Thoracic aorta (tissue), 2 donors: ENCODE measurements around the gene SWT1. TPM values are rescaled to one million over a fixed set of nuclear protein-coding genes. Genes with fewer than 3 reads are reported as not detected.

Experiments
- ATAC-seq: fragments of 150-250 bp; one replicate; pipeline ENCODE4 v1.8.0; 2017; ENCODE audit warnings: low read depth; ENCODE audit not compliant: insufficient number of reproducible peaks, low FRiP score
- DNase-seq: peaks from one replicate; pipeline ENCODE4 v3.0.0-alpha.2; 2020; ENCODE audit warnings: low spot score
- H3K27ac ChIP-seq, 2 donors: fragments of 200-600 bp; sonication (generic); 1 replicate in 1 of 2; 2 replicates in 1 of 2; pipeline ENCODE4 v1.5.1; 2016; ENCODE audit warnings: mild to moderate bottlenecking in 2 of 2, moderate library complexity in 2 of 2
- H3K27me3 ChIP-seq: fragments of 200-600 bp; sonication (generic); replicated peaks from 2 replicates; pipeline ENCODE4 v1.6.0; 2016; ENCODE audit warnings: mild to moderate bottlenecking; ENCODE audit not compliant: insufficient read depth
- H3K36me3 ChIP-seq: fragments of 200-600 bp; sonication (generic); one replicate; pipeline ENCODE4 v1.5.1; 2016
- H3K4me1 ChIP-seq, 2 donors: fragments of 200-600 bp; sonication (generic); 1 replicate in 1 of 2; 2 replicates in 1 of 2; pipeline versions ENCODE4 v1.5.1 to v1.6.0; 2016; ENCODE audit warnings: low read depth in 2 of 2, mild to moderate bottlenecking in 1 of 2; ENCODE audit not compliant: control insufficient read depth in 1 of 2
- H3K4me3 ChIP-seq: fragments of 200-600 bp; sonication (generic); 2 replicates; pipeline ENCODE4 v1.5.1; 2016; ENCODE audit warnings: mild to moderate bottlenecking
- H3K9me3 ChIP-seq: fragments of 200-600 bp; sonication (generic); 2 replicates; pipeline ENCODE4 v1.5.1; 2016
- total RNA-seq, 2 donors: library from RNA; depleted of rRNA; stranded (reverse); fragments of >200 nt; gene quantifications; one replicate each; pipeline versions ENCODE4 v1.1.0 to v1.2.3, GENCODE V29; 2016
- TF ChIP-seq, protein P1 (sequence below): fragments of 200-600 bp; sonication (generic); IDR thresholded peaks from one replicate; pipeline ENCODE4 v1.5.1; 2019; ENCODE audit warnings: antibody characterized with exemption

The SWT1 gene
- total RNA-seq, 2 donors from 2014 or later = 5.1 to 9.2 TPM

DNA sequence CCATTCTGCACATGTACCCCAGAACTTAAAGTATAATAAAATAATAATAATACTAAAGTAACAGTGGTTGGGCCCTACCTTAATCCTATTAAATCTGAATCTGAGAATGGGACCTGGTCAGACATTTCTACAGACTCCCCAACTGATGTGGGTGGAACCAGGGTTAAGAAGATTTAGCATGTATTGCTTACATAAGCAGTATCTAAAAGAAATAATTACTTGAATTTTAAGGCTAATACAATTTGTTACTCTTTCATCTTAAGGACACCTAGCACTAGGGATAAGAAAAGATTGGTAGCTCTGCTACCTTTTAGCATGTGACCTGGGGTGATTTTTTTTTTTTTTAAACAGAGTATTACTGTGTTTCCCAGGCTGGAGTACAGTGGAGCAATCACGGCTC is 80.7 kb downstream of the SWT1 start:
- no peaks in the 10 kb centered on the region for H3K9me3 ChIP-seq
- no peak overlapping the region for H3K27ac ChIP-seq
- ATAC-seq (no peak), DNase-seq (no peak)
- H3K4me3 ChIP-seq = no peak overlapping the region
- no peaks in the 10 kb centered on the region for H3K27me3 ChIP-seq
- TF ChIP-seq, protein P1, sequence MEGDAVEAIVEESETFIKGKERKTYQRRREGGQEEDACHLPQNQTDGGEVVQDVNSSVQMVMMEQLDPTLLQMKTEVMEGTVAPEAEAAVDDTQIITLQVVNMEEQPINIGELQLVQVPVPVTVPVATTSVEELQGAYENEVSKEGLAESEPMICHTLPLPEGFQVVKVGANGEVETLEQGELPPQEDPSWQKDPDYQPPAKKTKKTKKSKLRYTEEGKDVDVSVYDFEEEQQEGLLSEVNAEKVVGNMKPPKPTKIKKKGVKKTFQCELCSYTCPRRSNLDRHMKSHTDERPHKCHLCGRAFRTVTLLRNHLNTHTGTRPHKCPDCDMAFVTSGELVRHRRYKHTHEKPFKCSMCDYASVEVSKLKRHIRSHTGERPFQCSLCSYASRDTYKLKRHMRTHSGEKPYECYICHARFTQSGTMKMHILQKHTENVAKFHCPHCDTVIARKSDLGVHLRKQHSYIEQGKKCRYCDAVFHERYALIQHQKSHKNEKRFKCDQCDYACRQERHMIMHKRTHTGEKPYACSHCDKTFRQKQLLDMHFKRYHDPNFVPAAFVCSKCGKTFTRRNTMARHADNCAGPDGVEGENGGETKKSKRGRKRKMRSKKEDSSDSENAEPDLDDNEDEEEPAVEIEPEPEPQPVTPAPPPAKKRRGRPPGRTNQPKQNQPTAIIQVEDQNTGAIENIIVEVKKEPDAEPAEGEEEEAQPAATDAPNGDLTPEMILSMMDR = no peak
- no peaks in the 10 kb centered on the region for H3K36me3 ChIP-seq
- H3K4me1 ChIP-seq = no peaks in the 10 kb centered on the region

DNA sequence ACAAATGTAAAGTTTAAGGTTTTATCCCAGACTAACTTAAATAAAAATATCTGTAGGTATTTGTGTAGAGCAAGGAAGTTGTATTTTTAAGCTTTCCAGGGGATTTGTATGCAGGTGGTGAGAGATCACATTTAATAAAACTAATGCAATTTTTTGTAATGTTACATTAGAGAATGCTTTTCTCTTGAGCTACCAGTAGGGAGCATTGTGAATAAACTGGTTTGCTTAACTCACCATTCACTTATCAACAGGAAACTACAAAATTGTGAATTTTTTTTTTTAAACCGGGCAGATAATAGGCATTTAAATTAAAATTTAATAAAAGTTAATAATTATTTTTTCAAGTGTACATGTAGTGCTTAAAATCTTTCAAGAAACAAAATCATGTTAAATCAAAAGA is 81.5 kb downstream of the SWT1 start:
- no peaks in the 10 kb centered on the region for H3K9me3 ChIP-seq

DNA sequence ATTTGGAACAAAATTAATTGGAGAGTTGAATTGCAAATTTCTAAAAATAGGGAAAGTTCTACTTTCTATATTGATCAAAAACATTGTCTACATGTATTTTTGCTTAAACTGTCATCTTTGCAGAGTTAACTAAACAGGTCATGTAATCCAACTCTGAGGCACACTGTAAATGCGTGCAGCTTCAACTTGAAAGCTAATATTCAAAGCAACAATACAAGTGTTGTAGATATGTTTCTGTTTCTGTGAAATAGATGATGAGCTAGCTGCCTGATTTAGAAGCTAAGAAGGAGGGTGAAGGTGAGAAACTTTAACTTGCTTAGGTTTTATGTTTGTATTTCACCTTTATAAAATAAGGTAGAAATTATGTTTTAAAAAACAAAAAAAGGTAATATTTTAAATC is 82.9 kb downstream of the SWT1 start:
- H3K4me3 ChIP-seq = no peak overlapping the region
- H3K36me3 ChIP-seq = no peaks in the 10 kb centered on the region
- H3K27me3 ChIP-seq = no peaks in the 10 kb centered on the region
- H3K9me3 ChIP-seq = no peaks in the 10 kb centered on the region
- no peaks in the 10 kb centered on the region for H3K4me1 ChIP-seq
- H3K27ac ChIP-seq = no peak overlapping the region
- TF ChIP-seq, protein P1 = no peak
- ATAC-seq (no peak), DNase-seq (no peak)

More for the DNA sequence above, 81.5 kb downstream of the SWT1 start:
- ATAC-seq (no peak), DNase-seq (no peak)
- Histone ChIP-seq H3K36me3 (no peaks in the 10 kb centered on the region), H3K4me3 (no peak overlapping the region), H3K27me3 (no peaks in the 10 kb centered on the region), H3K27ac (no peak overlapping the region), H3K4me1 (no peaks in the 10 kb centered on the region)
- TF ChIP-seq, protein P1 = no peak

DNA sequence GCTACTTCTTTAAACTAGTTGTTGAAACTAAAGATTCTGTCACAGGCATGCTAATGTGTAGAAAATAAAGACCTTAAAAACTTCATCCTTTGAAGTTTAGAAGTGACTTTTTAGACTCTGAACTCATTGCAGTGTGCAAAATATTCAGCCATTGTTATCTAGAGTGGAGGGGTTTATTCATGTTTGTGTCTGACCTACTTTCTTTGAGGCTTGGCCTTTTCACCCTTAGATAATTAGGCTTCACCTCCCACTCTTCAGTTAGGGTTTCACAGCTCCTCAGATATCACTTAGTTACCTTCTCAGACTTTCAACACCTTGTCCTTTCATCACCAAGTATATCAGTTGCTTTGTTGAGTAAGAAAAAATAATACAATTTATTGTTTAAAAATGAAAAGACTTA is 84.2 kb downstream of the SWT1 start:
- Histone ChIP-seq H3K9me3 (no peaks in the 10 kb centered on the region), H3K27ac (no peak overlapping the region), H3K4me3 (no peak overlapping the region), H3K27me3 (no peaks in the 10 kb centered on the region), H3K4me1 (no peaks in the 10 kb centered on the region), H3K36me3 (no peaks in the 10 kb centered on the region)
- TF ChIP-seq, protein P1 = no peak
- DNase-seq (no peak), ATAC-seq (no peak)

DNA sequence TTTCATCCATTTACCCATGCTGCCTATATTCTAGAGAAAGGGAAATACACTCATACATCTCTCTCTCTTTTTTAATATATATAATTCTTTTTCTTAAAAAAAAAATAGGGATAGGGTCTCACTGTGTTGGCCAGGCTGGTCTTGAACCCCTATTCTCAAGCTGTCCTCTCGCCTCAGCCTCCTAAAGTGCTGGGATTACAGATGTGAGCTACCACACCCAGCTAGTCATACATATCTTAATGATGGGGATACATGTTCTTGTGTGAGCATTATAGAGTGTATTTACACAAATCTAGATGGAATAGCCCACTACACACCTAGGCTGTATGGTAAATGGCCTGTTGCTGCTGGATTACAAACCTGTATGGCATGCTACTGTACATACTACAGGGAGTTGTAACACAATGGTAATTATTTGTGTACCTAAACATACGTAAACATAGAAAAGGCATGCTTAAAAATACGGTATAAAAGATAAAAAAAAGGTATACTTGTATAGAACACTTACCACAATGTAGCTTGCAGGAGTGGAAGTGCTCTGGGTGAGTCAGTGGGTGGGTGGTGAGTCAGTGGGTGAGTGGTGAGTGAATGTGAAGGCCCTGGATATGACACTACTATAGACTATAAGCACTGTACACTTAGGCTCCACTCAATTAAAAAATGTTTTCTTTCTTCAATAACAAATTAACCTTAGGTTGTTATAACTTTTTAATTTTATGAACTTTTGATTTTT is 87.2 kb downstream of the SWT1 start:
- no peaks in the 10 kb centered on the region for H3K27me3 ChIP-seq
- ATAC-seq = no peak
- H3K4me3 ChIP-seq = no peak overlapping the region
- no peaks in the 10 kb centered on the region for H3K4me1 ChIP-seq
- TF ChIP-seq, protein P1 = no peak
- H3K9me3 ChIP-seq = no peaks in the 10 kb centered on the region
- H3K36me3 ChIP-seq = no peaks in the 10 kb centered on the region
- H3K27ac ChIP-seq = no peak overlapping the region
- DNase-seq = no peak
